ENCODE measurements around the gene INPP5B. TPM values are rescaled to one million over a fixed set of nuclear protein-coding genes. Genes with fewer than 3 reads are reported as not detected.

INPP5B gene
- total and polyA plus RNA-seq, 9 of the 15 experiments (the other 6 are each of a cell fraction or from before 2014, with no cell fraction given): 14.1 to 28.7 (median 20.9) TPM

- TF ChIP-seq C11orf30 (IDR thresholded peaks at IDR 0.05; ENCODE audit: low read depth) (peak; percentile 89), ZNF785 (CRISPR knock-in tag; IDR thresholded peaks at IDR 0.05) (no peak), MIER1 (IDR thresholded peaks at IDR 0.05; ENCODE audit: low read depth) (no peak), JUN (IDR thresholded peaks at IDR 0.05; ENCODE audit: borderline replicate concordance, low read depth, low read length) (no peak; the same call in 1 of the 2 replicates), JUN (CRISPR knock-in tag; IDR thresholded peaks at IDR 0.05; ENCODE audit: borderline replicate concordance) (no peak), ZNF589 (CRISPR knock-in tag; IDR thresholded peaks at IDR 0.05; ENCODE audit: low read depth) (peak; percentile 70; the same call in 1 of the 2 replicates), MEIS2 (IDR thresholded peaks at IDR 0.05; ENCODE audit: partially characterized antibody) (peak; percentile 54), SRF (CRISPR knock-in tag; IDR thresholded peaks at IDR 0.05) (0 out of 4 replicates have a peak, but pooled peaks of 1 of the 2 experiments have one; percentile 44), ARID1B (IDR thresholded peaks at IDR 0.05) (peak; percentile 97), ZBTB12 (CRISPR knock-in tag; IDR thresholded peaks at IDR 0.05) (0 out of 2 replicates have a peak, but pooled peaks have one; percentile 10), CBFA2T2 (conservative IDR thresholded peaks at IDR 0.05) (peak; percentile 88), PRPF4 (IDR thresholded peaks at IDR 0.05; ENCODE audit: insufficient read depth, low read depth, low read length, poor library complexity, severe bottlenecking) (no peak), RFX5 (IDR thresholded peaks at IDR 0.05; ENCODE audit: low read depth, low read length) (no peak), ZBTB1 (CRISPR knock-in tag; IDR thresholded peaks at IDR 0.05; ENCODE audit: borderline replicate concordance, low read depth) (no peak), ELF1 (tag; IDR thresholded peaks at IDR 0.05) (peak; percentile 90), ASH1L (IDR thresholded peaks at IDR 0.05; ENCODE audit: borderline replicate concordance, low read depth, partially characterized antibody) (peak; percentile 68), ETV1 (tag; conservative IDR thresholded peaks at IDR 0.05; ENCODE audit: low read depth) (0 out of 2 replicates have a peak, but pooled peaks have one; percentile 12), MECOM (CRISPR knock-in tag; IDR thresholded peaks at IDR 0.05) (0 out of 2 replicates have a peak, but pooled peaks have one; percentile 16), ETV5 (CRISPR knock-in tag; IDR thresholded peaks at IDR 0.05; ENCODE audit: low read depth) (peak; percentile 80), EP400 (IDR thresholded peaks at IDR 0.05) (peak; percentile 65; the same call in 1 of the 2 replicates), KHSRP (IDR thresholded peaks at IDR 0.05) (0 out of 2 replicates have a peak, but pooled peaks have one; percentile 24), CXXC5 (CRISPR knock-in tag; IDR thresholded peaks at IDR 0.05) (peak; percentile 70), MXI1 (IDR thresholded peaks at IDR 0.05; ENCODE audit: low read depth, low read length) (no peak)
- TF ChIP-seq, protein P1, sequence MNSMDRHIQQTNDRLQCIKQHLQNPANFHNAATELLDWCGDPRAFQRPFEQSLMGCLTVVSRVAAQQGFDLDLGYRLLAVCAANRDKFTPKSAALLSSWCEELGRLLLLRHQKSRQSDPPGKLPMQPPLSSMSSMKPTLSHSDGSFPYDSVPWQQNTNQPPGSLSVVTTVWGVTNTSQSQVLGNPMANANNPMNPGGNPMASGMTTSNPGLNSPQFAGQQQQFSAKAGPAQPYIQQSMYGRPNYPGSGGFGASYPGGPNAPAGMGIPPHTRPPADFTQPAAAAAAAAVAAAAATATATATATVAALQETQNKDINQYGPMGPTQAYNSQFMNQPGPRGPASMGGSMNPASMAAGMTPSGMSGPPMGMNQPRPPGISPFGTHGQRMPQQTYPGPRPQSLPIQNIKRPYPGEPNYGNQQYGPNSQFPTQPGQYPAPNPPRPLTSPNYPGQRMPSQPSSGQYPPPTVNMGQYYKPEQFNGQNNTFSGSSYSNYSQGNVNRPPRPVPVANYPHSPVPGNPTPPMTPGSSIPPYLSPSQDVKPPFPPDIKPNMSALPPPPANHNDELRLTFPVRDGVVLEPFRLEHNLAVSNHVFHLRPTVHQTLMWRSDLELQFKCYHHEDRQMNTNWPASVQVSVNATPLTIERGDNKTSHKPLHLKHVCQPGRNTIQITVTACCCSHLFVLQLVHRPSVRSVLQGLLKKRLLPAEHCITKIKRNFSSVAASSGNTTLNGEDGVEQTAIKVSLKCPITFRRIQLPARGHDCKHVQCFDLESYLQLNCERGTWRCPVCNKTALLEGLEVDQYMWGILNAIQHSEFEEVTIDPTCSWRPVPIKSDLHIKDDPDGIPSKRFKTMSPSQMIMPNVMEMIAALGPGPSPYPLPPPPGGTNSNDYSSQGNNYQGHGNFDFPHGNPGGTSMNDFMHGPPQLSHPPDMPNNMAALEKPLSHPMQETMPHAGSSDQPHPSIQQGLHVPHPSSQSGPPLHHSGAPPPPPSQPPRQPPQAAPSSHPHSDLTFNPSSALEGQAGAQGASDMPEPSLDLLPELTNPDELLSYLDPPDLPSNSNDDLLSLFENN (IDR thresholded peaks at IDR 0.05; ENCODE audit: low read depth in 2 of 2, low read length in 2 of 2): 0 out of 4 replicates have a peak, but pooled peaks of 1 of the 2 experiments have one; percentile 41
Observed at GRCh38 chr1:37922767-37923550, 23.9 kb downstream of the INPP5B start (continued).

Measured in K562 (cell line).